CD14-positive monocyte (primary cell): ENCODE data around the gene RELT. TPM values are rescaled to one million over a fixed set of nuclear protein-coding genes. Genes with fewer than 3 reads are reported as not detected.

Experiments
- DNase-seq, 3 donors: peaks; one replicate each; pipeline ENCODE4 v3.0.0-alpha.2; 2011 to 2022
- H2AFZ ChIP-seq: 2 replicates; pipeline ENCODE4 v1.6.0; 2012; ENCODE audit warnings: mild to moderate bottlenecking, low read depth, low read length, inconsistent platforms; ENCODE audit not compliant: insufficient read depth, poor library complexity, severe bottlenecking
- H3K27ac ChIP-seq, 2 donors: 1 replicate in 1 of 2; 2 replicates in 1 of 2; pipeline ENCODE4 v1.5.1; 2012 to 2013; ENCODE audit warnings: low read length in 2 of 2, control low read depth in 1 of 2, inconsistent platforms in 1 of 2, low read depth in 1 of 2, mild to moderate bottlenecking in 1 of 2
- H3K27me3 ChIP-seq, 2 donors: one replicate each; pipeline versions ENCODE4 v1.6.0 to v1.6.1; 2011 to 2013; ENCODE audit warnings: low read length in 2 of 2; ENCODE audit not compliant: control insufficient read depth in 2 of 2, insufficient read depth in 2 of 2
- H3K36me3 ChIP-seq, 2 donors: replicated peaks in 1 of 2; 1 replicate in 1 of 2; 2 replicates in 1 of 2; pipeline versions ENCODE4 v1.5.1 to v1.6.1; 2012 to 2013; ENCODE audit warnings: low read length in 2 of 2, control low read depth in 1 of 2, inconsistent platforms in 1 of 2, mild to moderate bottlenecking in 1 of 2; ENCODE audit not compliant: insufficient read depth in 2 of 2, control insufficient read depth in 1 of 2
- H3K4me1 ChIP-seq, 2 donors: 1 replicate in 1 of 2; 2 replicates in 1 of 2; pipeline versions ENCODE4 v1.5.1 to v1.6.1; 2012 to 2013; ENCODE audit warnings: low read length in 2 of 2, control low read depth in 1 of 2, inconsistent platforms in 1 of 2, mild to moderate bottlenecking in 1 of 2, moderate library complexity in 1 of 2; ENCODE audit not compliant: insufficient read depth in 2 of 2, control insufficient read depth in 1 of 2
- H3K4me2 ChIP-seq: replicated peaks from 2 replicates; pipeline ENCODE3; 2012; ENCODE audit warnings: low read length, moderate library complexity, mild to moderate bottlenecking; ENCODE audit not compliant: poor library complexity, severe bottlenecking; ENCODE audit errors: extremely low read depth
- H3K4me3 ChIP-seq, 3 experiments: fragments of 200-600 bp in 1 of 3; sonication (generic) in 1 of 3; replicated peaks in 1 of 3; 1 replicate in 2 of 3; 2 replicates in 1 of 3; pipeline ENCODE4 v1.5.1; 2011 to 2013; ENCODE audit warnings: low read length in 3 of 3, mild to moderate bottlenecking in 3 of 3, control low read depth in 2 of 3, low read depth in 2 of 3, inconsistent platforms in 1 of 3, moderate library complexity in 1 of 3
- H3K79me2 ChIP-seq: 2 replicates; pipeline ENCODE4 v1.6.0; 2012; ENCODE audit warnings: mild to moderate bottlenecking, control low read depth, inconsistent platforms, low read length, moderate library complexity; ENCODE audit not compliant: insufficient read depth
- H3K9ac ChIP-seq: 2 replicates; pipeline ENCODE4 v1.6.0; 2017; ENCODE audit warnings: low read length, mild to moderate bottlenecking; ENCODE audit not compliant: insufficient read depth, poor library complexity, severe bottlenecking
- H3K9me3 ChIP-seq, 2 donors: replicated peaks in 1 of 2; 1 replicate in 1 of 2; 2 replicates in 1 of 2; pipeline versions ENCODE4 v1.5.1 to v1.6.1; 2012 to 2013; ENCODE audit warnings: low read length in 2 of 2, control low read depth in 1 of 2; ENCODE audit not compliant: control insufficient read depth in 1 of 2, insufficient read depth in 1 of 2
- H4K20me1 ChIP-seq: 2 replicates; pipeline ENCODE4 v1.6.0; 2012; ENCODE audit warnings: mild to moderate bottlenecking, low read length, control low read depth, moderate library complexity; ENCODE audit not compliant: insufficient read depth
- H3K27ac Mint-ChIP-seq, 7 donors: one replicate each; pipeline ENCODE4 v1.8.0; 2020; ENCODE audit warnings: mild to moderate bottlenecking in 7 of 7, mixed read lengths in 7 of 7, moderate library complexity in 6 of 7, inconsistent platforms in 2 of 7
- H3K27me3 Mint-ChIP-seq, 3 donors: one replicate each; pipeline ENCODE4 v1.8.0; 2021 to 2022; ENCODE audit warnings: low read depth in 3 of 3, mild to moderate bottlenecking in 3 of 3, mixed read lengths in 3 of 3, moderate library complexity in 3 of 3, inconsistent platforms in 1 of 3
- H3K36me3 Mint-ChIP-seq, 2 donors: one replicate each; pipeline ENCODE4 v1.8.0; 2020; ENCODE audit warnings: mixed read lengths in 2 of 2, inconsistent platforms in 1 of 2, mild to moderate bottlenecking in 1 of 2
- H3K4me1 Mint-ChIP-seq: one replicate; pipeline ENCODE4 v1.8.0; 2020; ENCODE audit warnings: mild to moderate bottlenecking, mixed read lengths
- H3K4me3 Mint-ChIP-seq, 2 donors: one replicate each; pipeline ENCODE4 v1.8.0; 2020; ENCODE audit warnings: mild to moderate bottlenecking in 2 of 2, mixed read lengths in 2 of 2, moderate library complexity in 1 of 2
- H3K9me3 Mint-ChIP-seq, 7 donors: one replicate each; pipeline ENCODE4 v1.8.0; 2020 to 2022; ENCODE audit warnings: mixed read lengths in 7 of 7, mild to moderate bottlenecking in 6 of 7, moderate library complexity in 6 of 7, inconsistent platforms in 2 of 7
- WGBS: methylation state at CpG from one replicate; pipeline ENCODE4 v1.1.5; 2013; ENCODE audit warnings: missing lambda C conversion rate; ENCODE audit not compliant: insufficient coverage; 5-methylcytosine and 5-hydroxymethylcytosine counted together
- intact Hi-C, 2 donors: fragments of 100-400 bp; cut with micrococcal nuclease; formaldehyde crosslinking; loops; one replicate each; pipeline versions ENCODE4 v1.15.0 to v1.15.1; 2023
- polyA plus RNA-seq, 3 donors: library from polyadenylated mRNA; depleted of rRNA in 1 of 3; unstranded in 2 of 3; stranded (reverse) in 1 of 3; fragments of 300-500 nt in 2 of 3; fragments of >200 nt in 1 of 3; fragmentation: Illumina TruSeq in 2 of 3; gene quantifications; 1 replicate in 2 of 3; 2 replicates in 1 of 3; pipeline ENCODE4 v1.2.3, GENCODE V29; 2012 to 2021
- TF ChIP-seq, protein P1 (sequence below): fragments of 200-600 bp; IDR thresholded peaks from one replicate; pipeline ENCODE4 v1.8.0; 2022; ENCODE audit warnings: antibody characterized with exemption, mild to moderate bottlenecking

The RELT gene
- polyA plus RNA-seq, 3 donors: 16.4 to 265 (median 27.3) TPM

GRCh38 chr11:73406131-73406530, 29.9 kb downstream of the RELT start:
- Histone ChIP-seq H3K4me1 (peaks cover 29 to 46% of the 10 kb centered on the region in 2 donors), H4K20me1 (peaks cover 98% of the 10 kb centered on the region), H2AFZ (no peak overlapping the region), H3K27ac (no peak overlapping the region), H3K9ac (no peak overlapping the region), H3K79me2 (no peaks in the 10 kb centered on the region), H3K27me3 (no peaks in the 10 kb centered on the region), H3K4me2 (no peak overlapping the region), H3K9me3 (no peaks in the 10 kb centered on the region), H3K36me3 (peaks cover 44 to 78% of the 10 kb centered on the region in 2 donors), H3K4me3 (no peak overlapping the region)
- Mint-ChIP-seq H3K27ac (peak overlapping the region in 3 of 7 donors; percentile 33 to 60 (median 43)), H3K4me1 (peaks cover 52% of the 10 kb centered on the region), H3K36me3 (peaks cover 58 to 71% of the 10 kb centered on the region in 2 donors), H3K4me3 (no peak overlapping the region), H3K27me3 (peaks cover 0 to 1% (median 0%) of the 10 kb centered on the region in 3 donors), H3K9me3 (no peaks in the 10 kb centered on the region)
- no CpG with 5 or more reads among the region's 1 CpG for WGBS
- TF ChIP-seq, protein P1, sequence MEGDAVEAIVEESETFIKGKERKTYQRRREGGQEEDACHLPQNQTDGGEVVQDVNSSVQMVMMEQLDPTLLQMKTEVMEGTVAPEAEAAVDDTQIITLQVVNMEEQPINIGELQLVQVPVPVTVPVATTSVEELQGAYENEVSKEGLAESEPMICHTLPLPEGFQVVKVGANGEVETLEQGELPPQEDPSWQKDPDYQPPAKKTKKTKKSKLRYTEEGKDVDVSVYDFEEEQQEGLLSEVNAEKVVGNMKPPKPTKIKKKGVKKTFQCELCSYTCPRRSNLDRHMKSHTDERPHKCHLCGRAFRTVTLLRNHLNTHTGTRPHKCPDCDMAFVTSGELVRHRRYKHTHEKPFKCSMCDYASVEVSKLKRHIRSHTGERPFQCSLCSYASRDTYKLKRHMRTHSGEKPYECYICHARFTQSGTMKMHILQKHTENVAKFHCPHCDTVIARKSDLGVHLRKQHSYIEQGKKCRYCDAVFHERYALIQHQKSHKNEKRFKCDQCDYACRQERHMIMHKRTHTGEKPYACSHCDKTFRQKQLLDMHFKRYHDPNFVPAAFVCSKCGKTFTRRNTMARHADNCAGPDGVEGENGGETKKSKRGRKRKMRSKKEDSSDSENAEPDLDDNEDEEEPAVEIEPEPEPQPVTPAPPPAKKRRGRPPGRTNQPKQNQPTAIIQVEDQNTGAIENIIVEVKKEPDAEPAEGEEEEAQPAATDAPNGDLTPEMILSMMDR: no peak
- DNase-seq: no peak
- intact Hi-C loops: no loop called here

DNA sequence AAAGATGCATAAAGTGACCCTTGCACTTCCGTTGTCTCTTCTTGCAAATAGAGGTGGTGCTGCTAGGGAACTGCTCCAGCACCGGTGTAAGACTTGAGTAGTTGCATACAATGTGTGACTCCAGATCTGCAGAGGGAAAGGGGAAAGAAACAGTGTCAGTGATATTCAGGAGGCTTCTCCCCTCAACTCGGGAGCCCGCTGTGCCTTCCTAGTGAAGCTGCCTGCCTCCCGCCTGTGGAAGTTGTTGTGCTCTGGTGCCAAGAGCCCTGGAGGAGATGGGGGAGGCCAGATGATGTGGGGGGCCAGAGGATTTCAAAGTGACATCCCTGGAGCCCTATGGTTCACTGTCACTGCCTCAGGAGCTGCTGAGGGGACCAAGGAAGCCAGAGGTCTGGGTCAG, 30.4 kb downstream of the RELT start:
- Histone ChIP-seq H3K4me2 (no peak overlapping the region), H3K36me3 (peaks cover 43 to 77% of the 10 kb centered on the region in 2 donors), H3K4me1 (peaks cover 29 to 46% of the 10 kb centered on the region in 2 donors), H3K4me3 (no peak overlapping the region), H4K20me1 (peaks cover 98% of the 10 kb centered on the region), H2AFZ (no peak overlapping the region), H3K9ac (no peak overlapping the region), H3K79me2 (no peaks in the 10 kb centered on the region), H3K27ac (no peak overlapping the region), H3K9me3 (no peaks in the 10 kb centered on the region), H3K27me3 (no peaks in the 10 kb centered on the region)
- Mint-ChIP-seq H3K36me3 (peaks cover 55 to 66% of the 10 kb centered on the region in 2 donors), H3K4me3 (no peak overlapping the region), H3K4me1 (peaks cover 53% of the 10 kb centered on the region), H3K27ac (peak overlapping the region in 5 of 7 donors; percentile 33 to 72 (median 50)), H3K9me3 (no peaks in the 10 kb centered on the region), H3K27me3 (peaks cover 0 to 1% (median 0%) of the 10 kb centered on the region in 3 donors)
- no peak for DNase-seq
- TF ChIP-seq, protein P1: no peak
- intact Hi-C loops: no loop called here
- WGBS: 97% methylated on average over 4 of the region's 5 CpGs
